T-cell (primary cell): ENCODE measurements around the gene CCL4. TPM values are rescaled to one million over a fixed set of nuclear protein-coding genes. Genes with fewer than 3 reads are reported as not detected.
"Not testable (repeated sequence)": the region's sequence is repeated elsewhere in the genome, so short reads cannot be mapped to it uniquely, and the experiment has no call there.

Experiments
- ATAC-seq, 4 experiments: fragments of 200-7000 bp in 3 of 4; fragments of 150-1000 bp in 1 of 4; cut with Tn5 transposase; replicated peaks in 1 of 4; 1 replicate in 3 of 4; 2 replicates in 1 of 4; pipeline ENCODE4 v1.10.0; 2021; ENCODE audit warnings: moderate library complexity in 3 of 4, mild to moderate bottlenecking in 2 of 4, moderate number of reproducible peaks in 1 of 4
- CTCF ChIA-PET, 2 donors: fragments of 300-600 bp; sonication (Branson Sonifier 250); formaldehyde crosslinking; loops; one replicate each; lab custom pipeline; 2022; ENCODE audit warnings: antibody characterized with exemption in 2 of 2; lab: Charles Lee
- POLR2A ChIA-PET, 2 donors: fragments of 300-600 bp; sonication (Branson Sonifier 250); formaldehyde crosslinking; loops; one replicate each; lab custom pipeline; 2022; ENCODE audit warnings: antibody characterized with exemption in 2 of 2; lab: Charles Lee
- DNase-seq, 35 experiments: peaks; one replicate each; pipeline versions ENCODE4 v3.0.0 to v3.0.0-alpha.2; 2013 to 2023
- H3K27ac ChIP-seq: one replicate; pipeline ENCODE4 v1.5.1; 2013; ENCODE audit warnings: low read length
- H3K27me3 ChIP-seq, 2 experiments: replicated peaks in 1 of 2; 1 replicate in 1 of 2; 2 replicates in 1 of 2; pipeline versions ENCODE4 v1.6.1 to v1.7.0; 2013; ENCODE audit warnings: low read length in 1 of 2, mixed read lengths in 1 of 2; ENCODE audit not compliant: control insufficient read depth in 2 of 2, insufficient read depth in 2 of 2; ENCODE audit errors: extremely low read depth in 1 of 2
- H3K36me3 ChIP-seq, 2 donors: 1 replicate in 1 of 2; 2 replicates in 1 of 2; pipeline versions ENCODE4 v1.6.1 to v1.7.0; 2013; ENCODE audit warnings: low read length in 1 of 2; ENCODE audit not compliant: control insufficient read depth in 2 of 2, insufficient read depth in 1 of 2; ENCODE audit errors: extremely low read depth in 1 of 2
- H3K4me1 ChIP-seq, 2 experiments: 1 replicate in 1 of 2; 2 replicates in 1 of 2; pipeline versions ENCODE4 v1.6.1 to v1.7.0; 2013; ENCODE audit warnings: low read length in 2 of 2, mixed read lengths in 1 of 2; ENCODE audit not compliant: insufficient read depth in 2 of 2, control insufficient read depth in 1 of 2; ENCODE audit errors: extremely low read depth in 1 of 2
- H3K4me3 ChIP-seq, 2 donors: 1 replicate in 1 of 2; 2 replicates in 1 of 2; pipeline versions ENCODE4 v1.5.1 to v1.7.0; 2013; ENCODE audit warnings: mild to moderate bottlenecking in 2 of 2, low read length in 1 of 2, moderate library complexity in 1 of 2; ENCODE audit not compliant: control insufficient read depth in 1 of 2; ENCODE audit errors: extremely low read depth in 1 of 2
- H3K9me3 ChIP-seq: 2 replicates; pipeline ENCODE4 v1.7.0; 2013
- H3K27ac Mint-ChIP-seq, 2 donors: one replicate each; pipeline ENCODE4 v1.8.0; 2020 to 2021; ENCODE audit warnings: mild to moderate bottlenecking in 2 of 2, mixed read lengths in 2 of 2
- H3K27me3 Mint-ChIP-seq, 2 donors: one replicate each; pipeline ENCODE4 v1.8.0; 2021 to 2022; ENCODE audit warnings: mixed read lengths in 2 of 2
- H3K36me3 Mint-ChIP-seq: one replicate; pipeline ENCODE4 v1.8.0; 2021; ENCODE audit warnings: mixed read lengths
- H3K4me1 Mint-ChIP-seq, 3 donors: one replicate each; pipeline ENCODE4 v1.8.0; 2020 to 2022; ENCODE audit warnings: mixed read lengths in 3 of 3, mild to moderate bottlenecking in 1 of 3
- H3K4me3 Mint-ChIP-seq, 3 donors: one replicate each; pipeline ENCODE4 v1.8.0; 2020 to 2022; ENCODE audit warnings: mild to moderate bottlenecking in 3 of 3, mixed read lengths in 3 of 3, moderate library complexity in 3 of 3
- H3K9me3 Mint-ChIP-seq, 3 donors: one replicate each; pipeline ENCODE4 v1.8.0; 2020 to 2022; ENCODE audit warnings: mixed read lengths in 3 of 3
- WGBS: methylation state at CpG from one replicate; pipeline ENCODE4 v1.1.5; 2013; ENCODE audit warnings: missing lambda C conversion rate; ENCODE audit not compliant: insufficient coverage; 5-methylcytosine and 5-hydroxymethylcytosine counted together
- total RNA-seq, 35 experiments: library from RNA in 6 of 35; stranded (reverse) in 6 of 35; fragments of 120-200 nt in 1 of 35; gene quantifications; one replicate each; pipeline versions ENCODE4 v1.2.1 to v1.2.4 and lab custom pipeline; 2013 to 2026

CCL4 gene
- total RNA-seq, 5 donors from 2014 or later (not counting 1 experiment from before 2014, with no cell fraction given), result 6.2 to 20.4 (median 16.1) TPM

- ChIA-PET POLR2A (no interaction called here), CTCF (interaction anchor here in 1 of 2 donors (0.8 kb wide), 1 partner anchor 114 kb away, joined by 3 read pairs; no protein-coding TSS in a partner anchor)
- Histone ChIP-seq H3K4me1 (peaks cover 0 to 43% of the 10 kb centered on the region in 2 experiments), H3K27ac (peak within 1 kb of the TSS; percentile 54), H3K27me3 (peaks cover 0 to 5% of the 10 kb centered on the region in 2 experiments), H3K9me3 (no peaks in the 10 kb centered on the region), H3K4me3 (no peak within 1 kb of the TSS), H3K36me3 (no peaks in the 10 kb centered on the region)
- H3K4me1 Mint-ChIP-seq, result peaks cover 9 to 47% (median 13%) of the 10 kb centered on the region in 3 donors
- ATAC-seq (peak; percentile 31 to 48 (median 33)), DNase-seq (peak in 3 of 35 experiments; percentile 15 to 49 (median 39))
- 17% methylated on average over 5 of the region's 9 CpGs for WGBS
- peaks cover 17 to 26% of the 10 kb centered on the region in 2 donors for H3K27me3 Mint-ChIP-seq
- peak within 1 kb of the TSS; percentile 34 to 71 for H3K27ac Mint-ChIP-seq
- peak within 1 kb of the TSS in 2 of 3 donors; percentile 17 to 64 for H3K4me3 Mint-ChIP-seq
- no peaks in the 10 kb centered on the region for H3K36me3 Mint-ChIP-seq
- H3K9me3 Mint-ChIP-seq, result no peaks in the 10 kb centered on the region
Measured at GRCh38 chr17:36089888-36090836, 13.5 kb upstream of the CCL4 start, which contains the start of gene CCL3. CCL3 (minus strand) TSS chr17:36090143; CDS start chr17:36090058, 85 bp downstream.

DNA sequence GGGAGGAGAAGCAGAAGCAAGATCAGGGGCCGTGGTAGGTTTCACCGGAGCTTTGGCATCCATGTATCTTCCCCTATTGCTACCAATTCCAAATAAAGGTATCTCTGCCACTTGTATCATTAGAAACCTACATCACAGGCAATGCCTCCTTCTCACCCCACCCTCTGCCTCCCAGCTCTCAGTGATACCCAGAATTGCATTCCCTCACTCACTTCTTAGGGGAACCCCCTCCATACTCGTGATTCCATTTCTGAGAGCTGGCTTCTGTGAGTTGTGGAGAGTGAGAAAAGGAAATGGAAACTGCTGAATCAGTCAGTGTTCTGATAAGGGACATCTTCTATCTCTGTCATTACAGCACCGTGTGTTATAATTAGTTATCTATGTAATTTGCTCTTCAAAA is 11.4 kb upstream of the CCL4 start:
- no peaks in the 10 kb centered on the region for H3K9me3 ChIP-seq
- H3K27ac Mint-ChIP-seq, result no peak overlapping the region
- no peak overlapping the region for H3K27ac ChIP-seq
- H3K4me3 Mint-ChIP-seq, result no peak overlapping the region
- no peaks in the 10 kb centered on the region for H3K9me3 Mint-ChIP-seq
- no peaks in the 10 kb centered on the region for H3K36me3 ChIP-seq
- peaks cover 0 to 42% of the 10 kb centered on the region in 2 experiments for H3K4me1 ChIP-seq
- no peaks in the 10 kb centered on the region for H3K36me3 Mint-ChIP-seq
- CTCF ChIA-PET, result no interaction called here
- peak in 1 of 35 experiments; percentile 32 for DNase-seq
- no peak for ATAC-seq
- peaks cover 0 to 5% of the 10 kb centered on the region in 2 experiments for H3K27me3 ChIP-seq
- H3K4me1 Mint-ChIP-seq, result peaks cover 8 to 47% (median 9%) of the 10 kb centered on the region in 3 donors
- H3K4me3 ChIP-seq, result no peak overlapping the region
- POLR2A ChIA-PET, result no interaction called here
- peaks cover 17 to 26% of the 10 kb centered on the region in 2 donors for H3K27me3 Mint-ChIP-seq
- WGBS, result 92% methylated on average over 2 of the region's 4 CpGs

- CTCF ChIA-PET, H3K36me3 Mint-ChIP-seq: not testable (repeated sequence)
- H3K4me1 Mint-ChIP-seq, result peaks cover 8 to 47% (median 9%) of the 10 kb centered on the region in 3 donors
Measured at GRCh38 chr17:36092715-36093114, 10.9 kb upstream of the CCL4 start.

DNA sequence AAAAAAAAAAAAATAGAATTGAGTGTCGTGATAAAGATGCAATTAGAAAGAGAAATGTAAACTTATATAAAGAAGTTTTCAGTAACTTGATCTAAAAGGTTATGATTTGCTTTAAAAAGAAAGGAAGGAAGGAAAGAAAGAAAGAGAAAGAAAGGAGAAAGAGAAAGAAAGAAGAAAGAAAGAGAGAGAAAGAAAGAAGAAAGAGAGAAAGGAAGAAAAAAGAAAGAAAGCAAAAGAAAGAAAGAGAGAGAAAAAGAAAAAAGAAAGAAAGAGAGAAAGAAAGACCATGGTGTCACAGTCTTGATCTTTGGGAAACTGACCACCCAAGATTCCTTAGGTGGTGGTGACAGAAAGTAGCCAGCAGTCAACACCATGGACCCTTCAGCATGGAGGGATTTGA is 9.4 kb upstream of the CCL4 start:
- no peaks in the 10 kb centered on the region for H3K36me3 ChIP-seq
- Mint-ChIP-seq H3K27me3 (peaks cover 18 to 23% of the 10 kb centered on the region in 2 donors), H3K4me1 (peaks cover 7 to 37% (median 9%) of the 10 kb centered on the region in 3 donors), H3K36me3 (no peaks in the 10 kb centered on the region), H3K27ac (no peak overlapping the region), H3K9me3 (no peaks in the 10 kb centered on the region), H3K4me3 (no peak overlapping the region)
- peaks cover 0 to 31% of the 10 kb centered on the region in 2 experiments for H3K4me1 ChIP-seq
- H3K9me3 ChIP-seq, result no peaks in the 10 kb centered on the region
- CTCF ChIA-PET, result no interaction called here
- no CpG with 5 or more reads among the region's 1 CpG for WGBS
- peaks cover 0 to 4% of the 10 kb centered on the region in 2 experiments for H3K27me3 ChIP-seq
- POLR2A ChIA-PET, result no interaction called here
- no peak for DNase-seq
- ATAC-seq, result no peak
- no peak overlapping the region for H3K4me3 ChIP-seq
- no peak overlapping the region for H3K27ac ChIP-seq

More at GRCh38 chr17:36092715-36093114, 10.9 kb upstream of the CCL4 start:
- H3K36me3 ChIP-seq, ATAC-seq, H3K4me3 ChIP-seq, H3K9me3 Mint-ChIP-seq, H3K4me3 Mint-ChIP-seq, H3K27ac ChIP-seq, H3K27me3 ChIP-seq, H3K9me3 ChIP-seq, POLR2A ChIA-PET, DNase-seq, H3K27ac Mint-ChIP-seq: not testable (repeated sequence)
- H3K27me3 Mint-ChIP-seq, result peaks cover 17 to 26% of the 10 kb centered on the region in 2 donors
- H3K4me1 ChIP-seq, result peaks cover 0 to 42% of the 10 kb centered on the region in 2 experiments
- no CpG with 5 or more reads among the region's 6 CpGs for WGBS

DNA sequence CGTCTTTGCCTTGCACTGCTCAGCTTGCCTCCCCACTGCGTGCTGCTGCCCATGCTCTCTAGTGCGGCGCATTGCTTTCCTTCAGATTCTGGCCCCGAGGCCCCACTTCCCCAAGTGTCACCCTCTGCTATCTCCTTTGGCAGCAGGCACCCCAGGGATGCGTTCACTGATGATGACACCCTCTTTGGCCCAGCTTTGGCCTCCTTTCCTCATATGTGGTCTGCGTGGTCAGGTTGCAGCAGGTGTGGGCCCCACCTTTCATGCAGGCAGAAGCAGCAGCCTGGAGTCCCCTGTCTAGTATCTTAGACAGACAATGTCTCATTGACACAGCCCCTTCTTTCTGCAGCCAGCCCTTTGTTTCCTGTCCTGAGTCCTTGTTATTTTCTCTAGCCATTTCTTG is 8.9 kb upstream of the CCL4 start:
- Mint-ChIP-seq H3K27ac (no peak overlapping the region), H3K27me3 (peaks cover 15 to 22% of the 10 kb centered on the region in 2 donors), H3K9me3 (no peaks in the 10 kb centered on the region), H3K4me3 (no peak overlapping the region), H3K4me1 (peaks cover 7 to 35% (median 7%) of the 10 kb centered on the region in 3 donors), H3K36me3 (no peaks in the 10 kb centered on the region)
- H3K36me3 ChIP-seq, result no peaks in the 10 kb centered on the region
- H3K9me3 ChIP-seq, result no peaks in the 10 kb centered on the region
- POLR2A ChIA-PET, result no interaction called here
- DNase-seq (no peak), ATAC-seq (peak in 1 of 4 experiments; percentile 37)
- no peak overlapping the region for H3K4me3 ChIP-seq
- no peak overlapping the region for H3K27ac ChIP-seq
- 79% methylated on average over 6 of the region's 7 CpGs for WGBS
- CTCF ChIA-PET, result no interaction called here
- peaks cover 0 to 26% of the 10 kb centered on the region in 2 experiments for H3K4me1 ChIP-seq
- peaks cover 0 to 4% of the 10 kb centered on the region in 2 experiments for H3K27me3 ChIP-seq

GRCh38 chr17:36095992-36096391 is 7.6 kb upstream of the CCL4 start:
- H3K9me3 ChIP-seq, result no peaks in the 10 kb centered on the region
- no peak overlapping the region for H3K27ac Mint-ChIP-seq
- H3K36me3 ChIP-seq, result no peaks in the 10 kb centered on the region
- ChIA-PET POLR2A (no interaction called here), CTCF (interaction anchor here in 1 of 2 donors (0.6 kb wide), 1 partner anchor 148 kb away, joined by 3 read pairs; no protein-coding TSS in a partner anchor)
- DNase-seq (no peak), ATAC-seq (no peak)
- peaks cover 7 to 21% of the 10 kb centered on the region in 2 donors for H3K27me3 Mint-ChIP-seq
- WGBS, result no CpG with 5 or more reads among the region's 1 CpG
- H3K4me1 ChIP-seq, result peaks cover 0 to 23% of the 10 kb centered on the region in 2 experiments
- H3K4me3 Mint-ChIP-seq, result no peak overlapping the region
- no peak overlapping the region for H3K27ac ChIP-seq
- peaks cover 0 to 29% (median 0%) of the 10 kb centered on the region in 3 donors for H3K4me1 Mint-ChIP-seq
- H3K9me3 Mint-ChIP-seq, result no peaks in the 10 kb centered on the region
- no peaks in the 10 kb centered on the region for H3K36me3 Mint-ChIP-seq
- H3K4me3 ChIP-seq, result no peak overlapping the region
- H3K27me3 ChIP-seq, result peaks cover 0 to 4% of the 10 kb centered on the region in 2 experiments
